Measurements from ENCODE around the gene PRR27.

PRR27 gene

DNA sequence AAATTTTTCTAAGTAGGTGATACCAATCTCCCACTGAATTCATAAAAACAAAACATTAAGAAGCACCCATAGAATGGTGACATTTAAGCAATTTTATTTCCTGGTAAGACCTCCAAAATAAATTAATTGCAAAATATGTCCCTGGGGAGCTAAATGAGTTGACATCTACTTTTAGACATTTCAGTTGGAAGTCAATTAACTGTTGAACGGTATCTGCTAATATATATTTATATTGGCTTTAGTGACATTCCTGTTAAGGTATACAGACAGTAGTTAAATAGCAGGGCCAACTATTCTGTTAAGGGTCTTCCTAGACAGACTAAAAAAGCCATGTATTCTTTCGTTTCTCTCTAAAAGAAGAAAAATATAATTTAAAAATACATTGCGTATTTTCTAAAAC lies at the start of gene PRR27:
PRR27 (plus strand) TSS at position 301 of the 400 bp plus-strand sequence. CDS start 139 bp downstream, outside the sequence.
- DNase-seq (ENCODE audit: low read depth in 2 of 2): no peak

DNA sequence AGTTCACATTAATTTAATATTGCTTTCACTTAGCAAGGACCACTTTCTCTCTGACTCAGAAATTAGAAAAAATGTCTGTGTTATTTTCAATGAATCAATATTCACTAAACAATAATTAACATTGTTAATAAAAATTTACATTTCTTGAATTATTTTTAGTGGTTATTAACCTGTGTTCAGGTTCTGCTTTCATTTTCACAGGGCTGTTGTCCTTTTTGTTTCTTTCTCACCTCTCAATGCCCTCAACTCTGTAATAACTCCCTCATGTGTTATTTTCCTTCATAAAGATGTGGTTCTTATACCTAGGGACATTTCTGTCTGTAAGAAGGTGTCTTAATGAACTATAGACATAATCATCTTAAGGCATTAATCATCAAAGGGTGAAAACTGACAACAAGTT lies 43.1 kb upstream of the PRR27 start:
- no peak for DNase-seq (ENCODE audit: low read depth in 2 of 2)

DNA sequence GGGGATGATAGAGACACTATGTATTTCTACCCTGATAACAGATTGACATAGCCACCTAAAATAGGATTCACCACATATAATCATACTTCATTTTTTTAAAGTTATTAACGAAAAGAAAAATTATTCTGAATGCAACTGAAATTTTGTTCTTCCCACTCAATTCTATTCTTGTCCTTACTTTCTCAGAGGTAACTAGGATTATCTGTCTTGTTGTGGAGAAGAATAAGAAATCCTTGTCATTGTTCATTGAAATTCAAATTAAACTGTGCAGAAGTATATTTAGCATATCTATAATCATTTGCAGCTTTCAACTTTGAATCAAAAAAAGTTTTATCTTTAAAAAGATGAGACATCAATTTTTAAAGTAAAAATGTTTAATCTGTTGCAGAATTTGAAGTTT lies 40.4 kb upstream of the PRR27 start:
- DNase-seq (ENCODE audit: low read depth in 2 of 2): no peak

DNA sequence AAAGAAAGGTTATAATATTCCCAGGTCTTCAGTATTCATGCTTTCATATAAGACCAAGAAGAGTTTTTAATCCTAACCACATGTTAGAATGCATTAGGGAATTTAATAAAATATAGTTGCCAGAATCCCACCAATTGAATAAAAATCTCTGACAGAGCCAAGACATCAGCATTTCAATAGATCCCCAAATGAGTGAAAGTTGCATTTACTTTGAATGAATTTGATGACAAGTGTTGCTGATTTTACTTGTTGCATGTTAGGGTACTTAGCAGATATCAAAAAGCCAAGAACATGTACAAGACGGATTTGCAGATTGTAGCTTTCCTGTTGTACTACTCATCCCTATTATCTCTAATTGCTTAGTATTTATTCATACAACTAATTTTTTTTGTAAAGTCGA lies 39.9 kb upstream of the PRR27 start:
- no peak for DNase-seq (ENCODE audit: low read depth in 2 of 2)

DNA sequence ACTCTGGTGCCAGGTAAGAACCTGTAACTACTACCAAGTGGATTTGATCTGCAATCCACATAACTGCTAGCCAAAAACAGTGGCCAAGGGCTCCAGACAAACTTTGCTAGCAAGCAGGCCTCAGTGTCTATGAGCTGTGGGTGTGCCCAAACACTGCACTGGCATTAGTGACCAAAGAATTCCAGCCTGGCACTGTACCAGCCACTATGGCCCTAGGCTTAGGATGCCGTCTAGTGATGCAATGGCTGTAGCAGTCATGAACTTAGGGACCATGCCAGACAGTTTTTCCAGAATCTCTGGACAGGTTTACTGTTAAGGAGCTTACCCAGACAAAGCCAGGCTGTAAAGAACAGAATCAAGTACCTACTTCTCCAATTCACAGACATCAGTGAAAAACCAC lies 33.7 kb upstream of the PRR27 start:
- no peak for DNase-seq (ENCODE audit: low read depth in 2 of 2)

DNA sequence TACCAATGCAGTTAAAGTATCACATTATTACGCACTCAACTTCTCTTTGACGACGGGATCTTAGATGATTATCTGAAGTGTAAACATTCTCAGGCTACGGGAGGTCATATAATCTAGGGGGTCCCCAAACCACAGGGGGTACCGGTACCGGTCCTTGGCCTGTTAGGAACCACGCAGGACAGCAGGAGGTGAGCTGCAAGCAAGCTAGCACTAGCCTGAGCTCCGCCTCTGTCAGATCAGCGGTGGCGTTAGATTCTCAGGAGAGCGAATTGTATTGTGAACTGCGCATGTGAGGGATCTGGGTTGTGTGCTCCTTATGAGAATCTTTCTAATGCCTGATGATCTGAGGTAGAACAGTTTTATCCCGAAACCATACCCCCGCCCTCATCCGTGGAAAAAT lies 20.6 kb upstream of the PRR27 start:
- DNase-seq (ENCODE audit: low read depth in 2 of 2): no peak

DNA sequence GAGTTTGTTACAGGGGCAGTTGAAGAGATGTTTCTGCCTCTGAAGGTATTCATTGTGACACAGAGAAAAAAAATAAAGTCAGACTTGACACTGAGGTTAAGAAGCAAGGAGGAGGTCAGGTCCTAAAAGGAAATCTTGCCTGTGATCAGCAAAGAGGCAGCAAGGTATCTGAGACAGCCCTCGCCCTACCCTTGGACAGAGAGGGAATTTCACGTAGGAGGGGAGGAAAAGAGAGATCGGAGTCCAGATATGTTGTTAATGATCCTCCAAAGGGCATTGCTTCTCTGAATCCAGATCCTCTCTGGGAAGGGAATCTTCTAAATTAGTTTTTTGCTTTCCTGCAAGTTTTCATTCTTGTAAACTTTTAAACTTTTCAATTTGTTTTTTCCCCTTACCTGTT lies 15.3 kb upstream of the PRR27 start:
- no peak for DNase-seq (ENCODE audit: low read depth in 2 of 2)

DNA sequence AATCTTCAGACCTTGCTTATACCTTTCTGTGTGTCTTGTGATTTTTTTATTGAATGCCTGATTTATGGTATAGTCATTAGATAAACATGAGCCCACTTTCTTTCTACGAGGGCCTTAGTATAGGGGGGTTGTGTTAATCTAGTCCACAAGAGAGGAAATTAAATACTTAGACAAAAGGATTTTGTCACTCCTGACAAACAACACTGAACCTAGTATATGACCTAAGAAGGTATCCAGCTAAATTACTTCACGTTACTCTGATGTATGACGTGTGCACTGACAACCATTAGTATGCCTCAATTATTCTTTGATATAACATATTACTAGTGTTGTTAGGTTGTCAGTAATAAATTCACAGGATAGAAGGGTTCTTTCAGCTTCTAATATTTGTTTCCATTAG lies 2.8 kb upstream of the PRR27 start:
- no peak for DNase-seq (ENCODE audit: low read depth in 2 of 2)

DNA sequence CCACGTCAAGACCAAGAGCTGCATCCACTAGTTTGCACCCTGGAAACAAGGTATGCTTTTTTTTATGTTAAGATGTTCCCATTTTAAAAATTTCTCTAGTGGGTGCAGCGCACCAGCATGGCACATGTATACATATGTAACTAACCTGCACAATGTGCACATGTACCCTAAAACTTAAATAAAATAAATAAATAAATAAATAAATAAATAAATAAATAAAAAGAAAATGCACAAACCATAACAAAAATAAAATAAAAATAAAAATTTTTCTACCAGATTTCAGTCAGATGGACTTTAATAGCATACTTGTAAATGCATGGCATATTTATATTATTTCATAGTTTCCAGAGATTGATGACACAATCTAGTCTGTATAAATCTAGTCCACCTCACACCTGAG lies 1.9 kb upstream of the PRR27 start:
- no peak for DNase-seq (ENCODE audit: low read depth in 2 of 2)

DNA sequence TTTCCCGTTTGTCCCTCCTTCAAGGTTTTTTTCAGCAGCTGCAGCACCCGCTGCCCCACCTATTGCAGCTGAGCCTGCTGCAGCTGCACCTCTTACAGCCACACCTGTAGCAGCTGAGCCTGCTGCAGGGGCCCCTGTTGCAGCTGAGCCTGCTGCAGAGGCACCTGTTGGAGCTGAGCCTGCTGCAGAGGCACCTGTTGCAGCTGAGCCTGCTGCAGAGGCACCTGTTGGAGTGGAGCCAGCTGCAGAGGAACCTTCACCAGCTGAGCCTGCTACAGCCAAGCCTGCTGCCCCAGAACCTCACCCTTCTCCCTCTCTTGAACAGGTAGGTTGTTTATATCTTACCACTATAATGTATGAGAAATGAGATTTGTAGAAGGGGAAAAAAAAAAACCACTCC lies 4.5 kb downstream of the PRR27 start:
- no peak for DNase-seq (ENCODE audit: low read depth in 2 of 2)

DNA sequence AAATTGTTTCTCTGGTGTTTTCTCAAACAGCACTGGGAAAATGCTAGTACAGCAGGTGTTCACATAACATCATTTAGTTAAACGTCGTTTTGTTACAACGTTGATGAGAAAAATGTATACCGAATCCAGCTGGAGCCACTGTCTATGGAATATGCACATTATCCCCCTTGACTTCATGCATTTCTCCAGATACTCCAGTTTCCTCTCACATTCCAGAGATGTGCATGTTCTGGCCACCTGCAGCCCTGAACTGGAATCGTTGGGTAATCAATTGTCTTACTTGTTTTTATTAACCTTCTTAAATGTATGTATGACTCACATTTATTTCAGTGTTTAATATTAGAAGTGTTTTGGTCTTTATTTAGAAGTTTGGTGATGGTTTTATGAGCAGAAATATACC lies 23.1 kb downstream of the PRR27 start:
- DNase-seq (ENCODE audit: low read depth in 2 of 2): no peak

DNA sequence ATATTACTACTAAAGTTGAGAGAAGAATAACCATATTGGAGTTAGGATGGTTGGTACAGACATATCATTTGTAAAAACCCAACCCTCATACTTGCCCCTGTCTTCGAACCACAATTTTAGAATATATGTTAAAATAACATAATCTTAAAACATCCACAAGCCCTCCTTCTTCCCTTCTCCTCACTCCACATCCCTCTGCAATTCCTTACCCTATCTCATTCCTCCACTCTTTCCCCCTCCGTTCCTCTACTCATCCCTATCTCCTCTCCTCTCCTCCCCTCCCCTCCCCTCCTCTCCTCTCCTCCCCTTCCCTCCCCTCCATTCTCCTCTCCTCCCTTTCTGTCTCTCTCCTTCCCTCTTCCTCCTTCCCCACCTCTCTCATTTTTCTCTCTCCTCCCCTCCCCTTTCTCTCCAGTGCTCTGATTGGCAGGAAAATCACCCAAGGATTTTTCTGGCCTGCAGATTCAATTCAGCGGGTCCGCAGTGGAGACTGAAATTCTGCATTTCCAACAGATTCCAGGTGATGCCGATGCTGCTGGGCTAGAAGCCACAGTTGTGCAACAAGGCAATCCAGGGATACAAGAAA lies 24.1 kb downstream of the PRR27 start:
- DNase-seq (ENCODE audit: low read depth in 2 of 2): no peak

DNA sequence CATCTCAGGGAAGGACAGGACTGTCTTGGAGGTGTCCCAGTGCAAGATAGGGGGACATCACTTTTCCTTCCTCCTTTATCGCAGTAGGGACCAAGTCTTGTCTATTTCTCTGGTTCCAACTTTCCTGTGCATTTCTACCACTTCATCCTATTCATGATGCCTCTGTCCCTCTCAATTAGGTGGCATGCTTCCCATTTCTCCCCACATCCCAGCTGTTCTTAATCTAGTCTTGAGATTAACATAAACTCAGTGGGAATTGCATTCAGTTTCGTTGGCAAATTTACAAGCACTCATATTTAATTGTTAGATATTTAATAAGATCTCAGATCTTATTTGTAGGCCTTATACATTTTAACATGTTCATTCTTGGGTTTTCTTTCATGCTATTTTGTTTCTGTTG lies 25.8 kb downstream of the PRR27 start:
- DNase-seq (ENCODE audit: low read depth in 2 of 2): no peak

DNA sequence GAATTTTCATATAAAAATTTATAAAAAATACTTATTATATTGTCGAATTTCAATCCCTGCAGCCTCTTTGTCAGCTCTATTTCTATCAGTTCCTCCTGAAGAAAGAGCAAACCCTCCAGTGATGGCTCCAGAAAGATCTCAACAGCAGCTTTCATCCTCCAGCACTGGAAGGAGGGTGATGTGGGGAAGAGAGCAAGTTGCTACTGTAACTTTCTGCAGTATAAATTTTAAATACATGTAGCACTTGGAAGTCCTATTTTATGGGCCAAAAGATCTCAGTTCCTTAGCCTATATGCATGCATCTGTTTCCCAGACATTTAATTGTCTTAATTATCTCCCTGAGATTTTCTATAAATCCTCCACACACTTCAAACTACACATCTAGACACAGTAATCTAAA lies 27.8 kb downstream of the PRR27 start:
- no peak for DNase-seq (ENCODE audit: low read depth in 2 of 2)

DNA sequence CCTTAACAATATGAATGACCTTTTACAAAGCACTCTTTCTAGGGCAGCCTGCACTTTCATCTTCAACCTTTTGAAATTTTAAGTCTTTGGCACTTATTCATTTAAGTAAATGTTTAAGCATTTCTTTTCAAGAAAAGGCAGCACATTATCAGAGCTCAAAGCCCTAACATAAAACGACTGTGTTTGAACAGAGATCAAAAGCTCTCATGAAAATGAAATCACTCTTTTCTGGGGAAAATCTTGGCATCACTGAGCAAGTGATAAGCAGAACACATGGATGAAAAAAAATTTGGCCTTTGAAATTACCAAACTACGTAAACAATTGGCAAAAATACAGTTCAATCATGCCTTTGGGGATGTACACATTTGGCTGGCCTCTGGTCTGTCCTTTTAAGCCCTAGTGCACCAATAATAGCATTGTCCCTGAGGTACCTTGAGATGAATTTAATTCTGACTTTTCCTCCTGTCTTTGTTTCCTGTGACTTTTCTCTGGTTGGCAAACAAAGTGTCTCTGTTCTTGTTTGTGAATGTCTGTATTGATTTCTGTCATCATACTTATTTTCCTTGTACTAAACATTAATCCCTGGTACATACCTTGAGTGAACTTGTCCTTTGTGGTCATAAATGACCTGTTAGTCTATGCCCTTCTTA lies 28.6 kb downstream of the PRR27 start:
- no peak for DNase-seq (ENCODE audit: low read depth in 2 of 2)

DNA sequence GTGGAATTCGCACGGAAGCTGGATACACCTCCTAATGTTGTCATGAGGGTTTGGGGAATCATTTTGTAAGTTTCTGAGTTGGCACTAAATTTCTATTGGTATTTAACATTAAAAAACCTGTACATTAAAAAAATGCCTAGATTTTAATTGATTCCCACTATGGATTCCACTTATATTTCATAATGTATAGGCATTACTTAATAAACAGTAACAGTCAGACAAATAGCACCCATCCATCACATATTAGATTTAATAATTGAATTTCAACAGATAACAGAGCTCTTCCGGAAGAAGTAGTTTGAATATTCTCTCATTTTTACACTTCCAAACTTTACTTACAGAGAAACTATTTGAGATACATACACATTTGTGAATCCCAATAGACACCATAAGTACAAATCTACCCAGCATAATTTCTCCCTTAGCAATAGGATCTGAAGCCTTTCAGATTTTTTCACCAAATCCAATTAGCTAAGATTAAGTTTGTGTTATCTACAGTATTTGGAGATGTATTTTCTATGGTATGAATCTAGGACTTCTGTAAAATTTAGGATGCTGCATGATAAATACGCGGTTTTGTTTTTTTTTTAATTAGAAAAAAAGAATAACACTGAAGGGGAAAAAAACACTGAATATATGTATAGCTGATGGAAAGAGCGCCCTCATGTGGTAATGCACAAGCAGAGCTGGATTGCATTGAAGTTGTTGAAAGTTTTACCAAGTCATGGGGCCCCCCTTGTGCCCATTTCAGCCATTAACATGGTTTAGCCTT lies 29.3 kb downstream of the PRR27 start:
- no peak for DNase-seq (ENCODE audit: low read depth in 2 of 2)

DNA sequence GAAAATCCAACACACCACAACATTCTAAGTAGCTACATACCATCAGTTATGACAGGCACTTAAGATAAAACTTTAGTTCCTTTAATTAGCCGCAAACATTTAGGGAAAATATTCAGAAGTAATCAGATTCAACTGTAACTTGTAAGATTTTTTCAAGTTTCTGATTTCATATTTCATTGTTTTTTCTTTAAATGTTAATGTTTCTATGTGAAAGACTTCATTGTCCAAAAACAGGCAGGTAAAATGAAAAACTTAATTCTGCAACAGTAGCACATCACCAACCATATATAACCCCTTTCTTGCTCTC lies 29.9 kb downstream of the PRR27 start:
- no peak for DNase-seq (ENCODE audit: low read depth in 2 of 2)

DNA sequence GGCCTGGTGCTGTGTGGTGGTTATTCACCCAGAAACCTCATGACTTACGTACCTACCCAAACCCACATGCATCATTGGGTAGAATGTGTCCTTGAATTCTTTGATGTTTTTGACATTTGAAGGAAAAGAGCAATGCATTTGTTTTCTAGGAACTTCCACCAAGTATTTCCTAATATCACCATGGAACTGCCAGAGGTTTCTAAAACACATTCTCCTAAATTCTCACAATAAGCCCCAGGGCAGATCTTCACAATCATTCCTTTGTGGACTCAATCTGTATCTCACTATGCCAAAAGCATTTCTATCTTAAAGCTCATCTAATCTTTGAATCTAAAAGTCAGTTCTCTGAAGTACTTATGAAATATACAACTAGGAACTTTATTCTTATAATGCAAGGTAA lies 33.2 kb downstream of the PRR27 start:
- no peak for DNase-seq (ENCODE audit: low read depth in 2 of 2)

DNA sequence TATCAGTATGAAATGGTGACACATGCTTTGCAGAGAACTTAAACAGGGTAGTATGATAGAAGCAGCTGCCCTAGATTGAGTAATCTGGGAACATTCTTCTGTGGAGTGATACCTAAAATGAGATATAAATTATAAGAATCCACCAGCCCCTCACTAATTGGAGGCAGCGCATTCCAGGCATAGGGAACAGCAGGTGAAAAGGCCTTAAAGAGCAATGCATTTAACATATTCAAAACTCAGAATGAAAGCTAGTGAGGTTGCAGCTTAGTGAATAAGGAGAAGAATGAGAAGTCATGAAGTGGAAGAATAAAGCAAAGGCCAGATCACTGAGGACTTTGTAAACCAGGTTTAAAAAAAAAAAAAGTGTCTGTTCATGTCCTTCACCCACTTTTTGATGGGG lies 36.5 kb downstream of the PRR27 start:
- DNase-seq (ENCODE audit: low read depth in 2 of 2): no peak

DNA sequence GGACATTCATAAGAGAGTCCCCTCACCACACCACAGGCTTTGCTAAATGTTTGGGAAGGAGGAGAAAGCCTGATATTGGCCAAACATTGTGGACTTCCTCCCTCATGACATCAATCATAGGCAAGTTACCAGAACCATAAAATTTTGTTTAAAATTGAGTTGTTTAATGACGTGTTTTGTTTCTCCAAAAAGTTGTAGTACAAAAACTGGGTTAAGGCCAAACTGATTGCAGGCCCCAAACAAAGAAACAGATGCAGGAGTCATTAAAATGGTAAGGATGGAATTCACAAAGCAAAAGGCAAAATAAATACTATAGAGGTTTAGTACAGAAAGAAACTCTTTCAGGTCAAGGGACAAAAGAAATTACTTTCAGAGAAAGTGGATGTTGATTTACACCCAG lies 37.6 kb downstream of the PRR27 start:
- no peak for DNase-seq (ENCODE audit: low read depth in 2 of 2)

DNA sequence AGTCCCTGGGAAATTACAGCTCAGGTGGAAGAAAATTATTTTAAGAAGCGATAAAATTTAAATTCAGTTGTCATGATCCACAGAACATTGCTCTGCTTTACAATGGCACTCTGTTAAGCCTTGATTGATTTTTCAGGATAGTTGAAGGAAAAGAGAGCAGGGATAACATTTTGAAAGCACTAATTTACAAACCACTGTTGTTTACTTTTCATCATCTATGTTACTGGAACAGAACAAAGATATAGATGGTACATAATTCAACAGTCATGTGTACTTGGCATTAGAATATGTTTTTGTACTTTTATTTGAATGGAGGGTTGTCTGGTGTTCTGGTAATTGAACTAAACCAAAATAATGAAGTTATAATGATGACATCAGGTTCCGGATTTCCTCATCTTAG lies 38.9 kb downstream of the PRR27 start:
- DNase-seq (ENCODE audit: low read depth in 2 of 2): no peak

DNA sequence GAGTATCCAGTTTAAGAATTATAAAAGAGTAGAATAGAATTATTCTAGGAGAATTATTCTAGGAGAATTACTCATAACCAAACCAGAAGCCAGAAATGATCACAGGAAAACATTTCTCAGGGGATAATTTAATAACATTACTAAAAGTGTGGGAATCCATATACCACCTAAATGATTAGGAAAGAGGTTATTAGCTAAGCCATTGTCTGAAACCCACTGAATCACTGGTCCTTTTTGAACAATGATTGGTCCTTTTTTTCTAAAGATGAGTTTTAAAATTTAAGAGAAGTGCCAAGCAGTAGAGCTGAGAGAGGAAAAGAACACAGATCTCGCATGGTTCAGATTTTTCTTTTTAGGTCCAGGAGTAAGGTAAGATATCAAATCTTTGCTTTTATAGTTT lies 41.4 kb downstream of the PRR27 start, which contains the start of gene ODAM:
ODAM (plus strand) TSS at position 301 of the 400 bp plus-strand sequence. CDS start 819 bp downstream, outside the sequence.
- DNase-seq (ENCODE audit: low read depth in 2 of 2): no peak

DNA sequence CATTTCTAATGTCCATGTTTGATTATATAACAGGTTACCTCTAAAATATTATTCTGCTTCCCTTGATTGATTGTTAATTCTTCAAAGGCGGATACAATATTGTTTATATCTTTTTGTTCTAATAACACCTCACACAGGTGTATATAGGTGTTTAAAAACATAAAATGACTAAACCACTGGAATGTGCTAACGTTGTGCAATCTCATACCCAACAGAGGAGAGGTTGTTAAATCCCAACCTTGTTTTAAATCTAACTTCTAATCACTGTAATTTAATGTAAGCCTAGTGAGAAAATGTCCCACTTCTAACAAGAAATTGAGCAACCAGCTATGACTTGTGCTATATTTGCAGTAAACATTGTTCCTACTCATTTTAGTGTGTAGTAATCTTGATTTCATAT lies 42.8 kb downstream of the PRR27 start:
- DNase-seq (ENCODE audit: low read depth in 2 of 2): no peak

All from stimulated activated CD8-positive, alpha-beta memory T cell treated with anti-CD3 and anti-CD28 coated beads, Interleukin-7, amount 100 ng/mL, for 4 hours (primary cell).